Neural progenitor cell (in vitro differentiated cells): ENCODE measurements around the gene UPB1. TPM values are rescaled to one million over a fixed set of nuclear protein-coding genes. Genes with fewer than 3 reads are reported as not detected.

Experiments
- DNase-seq: peaks from one replicate; pipeline ENCODE4 v3.0.0-alpha.2; 2016; ENCODE audit warnings: low spot score
- H2AFZ ChIP-seq: fragments of 200-600 bp; sonication (generic); replicated peaks from 2 replicates; pipeline ENCODE4 v1.6.1; 2016; ENCODE audit warnings: antibody characterized with exemption
- H3F3A ChIP-seq: fragments of 200-600 bp; sonication (generic); 2 replicates; pipeline ENCODE4 v1.6.1; 2016; ENCODE audit warnings: antibody characterized with exemption, low read depth
- H3K27ac ChIP-seq: fragments of 200-600 bp; sonication (generic); 2 replicates; pipeline ENCODE4 v1.5.1; 2016; ENCODE audit warnings: mild to moderate bottlenecking
- H3K27me3 ChIP-seq: fragments of 200-600 bp; sonication (generic); 2 replicates; pipeline ENCODE4 v1.6.1; 2016; ENCODE audit warnings: mild to moderate bottlenecking, moderate library complexity
- H3K36me3 ChIP-seq: fragments of 200-600 bp; sonication (generic); 2 replicates; pipeline ENCODE4 v1.5.1; 2016
- H3K4me1 ChIP-seq: fragments of 200-600 bp; sonication (generic); 2 replicates; pipeline ENCODE4 v1.6.1; 2016; ENCODE audit warnings: mixed run types
- H3K4me2 ChIP-seq: fragments of 200-600 bp; sonication (generic); 2 replicates; pipeline ENCODE4 v1.6.1; 2016
- H3K4me3 ChIP-seq: fragments of 200-600 bp; sonication (generic); 2 replicates; pipeline ENCODE4 v1.5.1; 2016
- H3K79me2 ChIP-seq: fragments of 200-600 bp; sonication (generic); 2 replicates; pipeline ENCODE4 v1.6.1; 2016; ENCODE audit warnings: low read depth
- H3K9ac ChIP-seq: fragments of 200-600 bp; sonication (generic); 2 replicates; pipeline ENCODE4 v1.6.1; 2016
- H3K9me3 ChIP-seq: fragments of 200-600 bp; sonication (generic); 2 replicates; pipeline ENCODE4 v1.5.1; 2016; ENCODE audit warnings: low read depth
- H4K20me1 ChIP-seq: fragments of 200-600 bp; sonication (generic); 2 replicates; pipeline ENCODE4 v1.6.1; 2016; ENCODE audit warnings: low read depth
- H3K27ac Mint-ChIP-seq: 3 replicates; pipeline ENCODE4 v1.8.0; 2021; ENCODE audit warnings: mixed read lengths
- H3K27me3 Mint-ChIP-seq: 2 replicates; pipeline ENCODE4 v1.8.0; 2022; ENCODE audit warnings: low read depth, mild to moderate bottlenecking, inconsistent platforms, moderate library complexity, mixed read lengths; ENCODE audit not compliant: insufficient read depth
- H3K36me3 Mint-ChIP-seq: 3 replicates; pipeline ENCODE4 v1.8.0; 2021; ENCODE audit warnings: mixed read lengths
- H3K4me1 Mint-ChIP-seq: 3 replicates; pipeline ENCODE4 v1.8.0; 2021; ENCODE audit warnings: mixed read lengths
- H3K4me3 Mint-ChIP-seq: 3 replicates; pipeline ENCODE4 v1.8.0; 2021; ENCODE audit warnings: mild to moderate bottlenecking, moderate library complexity, mixed read lengths
- H3K9me3 Mint-ChIP-seq: 3 replicates; pipeline ENCODE4 v1.8.0; 2020; ENCODE audit warnings: mixed read lengths
- EZH2 ChIP-seq: fragments of 200-600 bp; sonication (generic); IDR thresholded peaks from 2 replicates; pipeline ENCODE4 v1.6.1; 2017; ENCODE audit warnings: antibody characterized with exemption, mild to moderate bottlenecking, moderate library complexity
- EZH2phosphoT487 ChIP-seq: fragments of 200-600 bp; sonication (generic); IDR thresholded peaks from 2 replicates; pipeline ENCODE4 v1.6.1; 2017; ENCODE audit warnings: antibody characterized with exemption
- total RNA-seq: library from RNA; depleted of rRNA; stranded (reverse); fragments of >200 nt; gene quantifications from 2 replicates; pipeline ENCODE4 v1.2.3, GENCODE V29; 2015; ENCODE audit warnings: low replicate concordance
- TF ChIP-seq, protein P1 (sequence below): fragments of 200-600 bp; sonication (generic); IDR thresholded peaks from 2 replicates; pipeline ENCODE4 v1.5.1; 2017; ENCODE audit warnings: antibody characterized with exemption, mild to moderate bottlenecking

The UPB1 gene
- total RNA-seq, 1 donor from 2014 or later, result 0.17 TPM

DNA sequence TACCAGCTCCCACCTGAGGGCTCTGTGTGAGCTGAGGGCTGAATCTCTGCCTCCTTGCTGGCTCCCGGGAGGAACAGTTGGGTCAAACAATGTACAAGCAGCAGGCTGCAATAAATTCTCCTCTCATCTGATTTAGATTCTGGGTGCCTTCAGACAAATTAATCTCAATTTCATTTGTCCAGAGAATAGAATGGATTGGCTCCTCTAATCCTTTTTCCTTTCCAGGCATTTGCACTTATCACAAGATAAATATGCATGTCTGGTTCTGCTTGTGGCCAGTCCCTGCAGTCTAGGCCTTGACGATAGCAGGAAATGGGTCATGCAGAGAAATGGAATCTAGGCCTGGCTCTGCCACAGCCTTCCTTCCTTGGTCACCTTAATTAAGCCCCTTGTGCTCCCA is 28.7 kb downstream of the UPB1 start:
- Histone ChIP-seq H3K27me3 (no peaks in the 10 kb centered on the region), H3K4me1 (peaks cover 5% of the 10 kb centered on the region), H3K27ac (no peak overlapping the region), H3K9me3 (no peaks in the 10 kb centered on the region), H2AFZ (no peak overlapping the region), H3K4me3 (no peak overlapping the region), H3K79me2 (no peaks in the 10 kb centered on the region), H3F3A (no peaks in the 10 kb centered on the region), H3K4me2 (no peak overlapping the region), H3K36me3 (no peaks in the 10 kb centered on the region), H3K9ac (no peak overlapping the region), H4K20me1 (no peaks in the 10 kb centered on the region)
- H3K9me3 Mint-ChIP-seq, result no peaks in the 10 kb centered on the region
- H3K4me3 Mint-ChIP-seq, result no peak overlapping the region
- DNase-seq, result no peak
- H3K36me3 Mint-ChIP-seq, result no peaks in the 10 kb centered on the region
- TF ChIP-seq EZH2phosphoT487 (no peak), EZH2 (no peak)
- TF ChIP-seq, protein P1, sequence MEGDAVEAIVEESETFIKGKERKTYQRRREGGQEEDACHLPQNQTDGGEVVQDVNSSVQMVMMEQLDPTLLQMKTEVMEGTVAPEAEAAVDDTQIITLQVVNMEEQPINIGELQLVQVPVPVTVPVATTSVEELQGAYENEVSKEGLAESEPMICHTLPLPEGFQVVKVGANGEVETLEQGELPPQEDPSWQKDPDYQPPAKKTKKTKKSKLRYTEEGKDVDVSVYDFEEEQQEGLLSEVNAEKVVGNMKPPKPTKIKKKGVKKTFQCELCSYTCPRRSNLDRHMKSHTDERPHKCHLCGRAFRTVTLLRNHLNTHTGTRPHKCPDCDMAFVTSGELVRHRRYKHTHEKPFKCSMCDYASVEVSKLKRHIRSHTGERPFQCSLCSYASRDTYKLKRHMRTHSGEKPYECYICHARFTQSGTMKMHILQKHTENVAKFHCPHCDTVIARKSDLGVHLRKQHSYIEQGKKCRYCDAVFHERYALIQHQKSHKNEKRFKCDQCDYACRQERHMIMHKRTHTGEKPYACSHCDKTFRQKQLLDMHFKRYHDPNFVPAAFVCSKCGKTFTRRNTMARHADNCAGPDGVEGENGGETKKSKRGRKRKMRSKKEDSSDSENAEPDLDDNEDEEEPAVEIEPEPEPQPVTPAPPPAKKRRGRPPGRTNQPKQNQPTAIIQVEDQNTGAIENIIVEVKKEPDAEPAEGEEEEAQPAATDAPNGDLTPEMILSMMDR, result no peak
- peaks cover 7% of the 10 kb centered on the region for H3K4me1 Mint-ChIP-seq
- peaks cover 9% of the 10 kb centered on the region for H3K27me3 Mint-ChIP-seq
- no peak overlapping the region for H3K27ac Mint-ChIP-seq

DNA sequence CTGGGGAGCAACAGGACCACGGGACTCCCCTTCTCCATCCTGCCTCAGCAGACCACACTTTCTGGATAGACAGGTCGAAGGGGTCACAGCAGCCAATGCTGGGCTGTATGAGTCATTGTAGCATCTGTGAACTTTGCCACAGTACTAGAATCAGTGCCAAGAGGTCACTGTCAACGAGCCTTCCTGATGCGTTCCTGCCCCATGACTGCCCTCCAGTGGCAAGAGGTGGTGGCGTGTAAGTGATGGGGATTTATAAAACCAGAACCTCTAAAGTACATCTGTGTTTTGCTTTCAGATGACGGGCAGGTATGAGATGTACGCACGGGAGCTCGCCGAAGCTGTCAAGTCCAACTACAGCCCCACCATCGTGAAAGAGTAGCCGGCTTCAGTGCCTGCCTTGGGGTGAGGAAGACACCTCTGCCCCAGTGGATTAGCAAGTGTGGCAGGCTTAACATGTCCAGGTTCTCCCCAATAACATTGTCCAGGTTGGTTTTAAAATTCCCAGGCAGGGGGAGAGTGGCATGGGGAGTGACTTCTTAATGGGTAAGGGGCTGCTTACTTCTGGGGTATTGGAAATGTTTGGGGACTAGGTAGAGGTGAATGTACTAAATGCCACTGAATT is 30.4 kb downstream of the UPB1 start:
- Mint-ChIP-seq H3K4me1 (peaks cover 7% of the 10 kb centered on the region), H3K27me3 (peaks cover 6% of the 10 kb centered on the region), H3K9me3 (no peaks in the 10 kb centered on the region), H3K27ac (peak overlapping the region; percentile 21), H3K4me3 (no peak overlapping the region), H3K36me3 (no peaks in the 10 kb centered on the region)
- Histone ChIP-seq H3K9me3 (no peaks in the 10 kb centered on the region), H3K4me1 (peaks cover 5% of the 10 kb centered on the region), H2AFZ (no peak overlapping the region), H3K27me3 (no peaks in the 10 kb centered on the region), H3K36me3 (no peaks in the 10 kb centered on the region), H3K9ac (no peak overlapping the region), H3K79me2 (no peaks in the 10 kb centered on the region), H3K4me2 (no peak overlapping the region), H3F3A (no peaks in the 10 kb centered on the region), H3K27ac (no peak overlapping the region), H4K20me1 (no peaks in the 10 kb centered on the region), H3K4me3 (no peak overlapping the region)
- peak; percentile 67 for DNase-seq
- TF ChIP-seq EZH2phosphoT487 (no peak), EZH2 (no peak)
- TF ChIP-seq, protein P1, result peak; percentile 83

DNA sequence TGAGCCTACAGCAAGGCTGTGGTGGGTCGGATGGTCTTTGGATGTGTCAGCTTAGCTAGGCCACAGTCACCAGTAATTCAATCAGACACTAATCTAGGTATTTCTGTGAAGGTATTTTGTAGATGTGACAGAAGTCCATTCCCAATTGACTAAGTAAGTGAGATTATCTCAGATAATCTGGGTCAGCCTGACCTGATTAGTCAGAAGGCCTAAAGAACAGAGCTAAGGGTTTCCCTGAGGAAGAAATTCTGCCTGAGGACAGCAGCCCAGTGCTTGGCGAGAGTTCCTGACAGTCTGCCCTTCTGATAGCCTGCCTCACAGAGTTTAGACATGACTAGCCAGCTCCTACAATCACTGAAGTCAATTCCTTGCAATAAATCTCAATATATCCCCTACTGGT is 31.1 kb downstream of the UPB1 start:
- no peak overlapping the region for H3K4me3 ChIP-seq
- H3K27me3 Mint-ChIP-seq, result peaks cover 8% of the 10 kb centered on the region
- no peak overlapping the region for H3K27ac ChIP-seq
- H3K9ac ChIP-seq, result no peak overlapping the region
- no peaks in the 10 kb centered on the region for H3K9me3 Mint-ChIP-seq
- no peaks in the 10 kb centered on the region for H3K27me3 ChIP-seq
- H3K79me2 ChIP-seq, result no peaks in the 10 kb centered on the region
- H3K4me2 ChIP-seq, result no peak overlapping the region
- peaks cover 5% of the 10 kb centered on the region for H3K4me1 ChIP-seq
- no peak overlapping the region for H3K4me3 Mint-ChIP-seq
- H3K27ac Mint-ChIP-seq, result no peak overlapping the region
- DNase-seq, result no peak
- H3K4me1 Mint-ChIP-seq, result peaks cover 7% of the 10 kb centered on the region
- H4K20me1 ChIP-seq, result no peaks in the 10 kb centered on the region
- no peaks in the 10 kb centered on the region for H3K36me3 Mint-ChIP-seq
- TF ChIP-seq EZH2, result no peak
- TF ChIP-seq EZH2phosphoT487, result no peak
- TF ChIP-seq, protein P1, result no peak
- H3K36me3 ChIP-seq, result no peaks in the 10 kb centered on the region
- no peak overlapping the region for H2AFZ ChIP-seq
- H3F3A ChIP-seq, result no peaks in the 10 kb centered on the region
- H3K9me3 ChIP-seq, result no peaks in the 10 kb centered on the region
